A549 (cell line): Measurements from ENCODE around the gene UBE3B. TPM values are rescaled to one million over a fixed set of nuclear protein-coding genes. Genes with fewer than 3 reads are reported as not detected.

Source experiments
- polyA plus RNA-seq, 4 experiments: library from polyadenylated mRNA; depleted of rRNA in 3 of 4; stranded (reverse); fragments of >200 nt; fragmentation: RNase III in 1 of 4; extraction: RNeasy Plus Mini Kit Qiagen cat#74134 plus additional on column Dnase treatment in 1 of 4; gene quantifications; 2 replicates in 3 of 4; 3 replicates in 1 of 4; pipeline ENCODE4 v1.2.3, GENCODE V29; 2011 to 2017

UBE3B gene
- polyA plus RNA-seq, 2 of the 4 experiments (the other 2 are of a cell fraction) = 14.0 to 38.0 TPM

Other genes starting within 250 kb of the UBE3B start
- 0.04 TPM in 1 of 2 replicates, not detected in the other for gene FOXN4, start 168.3 kb upstream of the UBE3B start, polyA plus RNA-seq (2011; rRNA removed)
- gene FOXN4, start 168.3 kb upstream of the UBE3B start, polyA plus RNA-seq (2017; fragmentation: RNase III; extraction: RNeasy Plus Mini Kit Qiagen cat#74134 plus additional on column Dnase treatment) = 0.04 to 0.07 TPM (median 0.05 TPM) in 3 replicates
- gene MYO1H, start 129.7 kb upstream of the UBE3B start, polyA plus RNA-seq (2011; rRNA removed) = not detected in 2 replicates
- not detected in 3 replicates for gene MYO1H, start 129.7 kb upstream of the UBE3B start, polyA plus RNA-seq (2017; fragmentation: RNase III; extraction: RNeasy Plus Mini Kit Qiagen cat#74134 plus additional on column Dnase treatment)
- 50.4 and 52.3 TPM in 2 replicates for gene KCTD10, start 334 bp upstream of the UBE3B start, polyA plus RNA-seq (2011; rRNA removed)
- gene KCTD10, start 334 bp upstream of the UBE3B start, polyA plus RNA-seq (2017; fragmentation: RNase III; extraction: RNeasy Plus Mini Kit Qiagen cat#74134 plus additional on column Dnase treatment) = 42.9 to 50.6 TPM (median 43.5 TPM) in 3 replicates
- 23.0 and 26.1 TPM in 2 replicates for gene MMAB, start 95.9 kb downstream of the UBE3B start, polyA plus RNA-seq (2011; rRNA removed)
- gene MMAB, start 95.9 kb downstream of the UBE3B start, polyA plus RNA-seq (2017; fragmentation: RNase III; extraction: RNeasy Plus Mini Kit Qiagen cat#74134 plus additional on column Dnase treatment) = 32.8 to 36.8 TPM (median 34.7 TPM) in 3 replicates
- 5.9 and 7.0 TPM in 2 replicates for gene MVK, start 96.2 kb downstream of the UBE3B start, polyA plus RNA-seq (2011; rRNA removed)
- 7.5 to 14.8 TPM (median 14.0 TPM) in 3 replicates for gene MVK, start 96.2 kb downstream of the UBE3B start, polyA plus RNA-seq (2017; fragmentation: RNase III; extraction: RNeasy Plus Mini Kit Qiagen cat#74134 plus additional on column Dnase treatment)
- gene FAM222A, start 236.2 kb downstream of the UBE3B start, polyA plus RNA-seq (2011; rRNA removed) = 0.97 and 0.98 TPM in 2 replicates
- gene FAM222A, start 236.2 kb downstream of the UBE3B start, polyA plus RNA-seq (2017; fragmentation: RNase III; extraction: RNeasy Plus Mini Kit Qiagen cat#74134 plus additional on column Dnase treatment) = 3.0 to 3.3 TPM (median 3.2 TPM) in 3 replicates